ENCODE data around the gene TGIF2. TPM values are rescaled to one million over a fixed set of nuclear protein-coding genes. Genes with fewer than 3 reads are reported as not detected.

The TGIF2 gene
- total and polyA plus RNA-seq, 2 of the 13 experiments (the other 11 are each of a cell fraction or from before 2014, with no cell fraction given) = 41.3 to 53.9 TPM

DNA sequence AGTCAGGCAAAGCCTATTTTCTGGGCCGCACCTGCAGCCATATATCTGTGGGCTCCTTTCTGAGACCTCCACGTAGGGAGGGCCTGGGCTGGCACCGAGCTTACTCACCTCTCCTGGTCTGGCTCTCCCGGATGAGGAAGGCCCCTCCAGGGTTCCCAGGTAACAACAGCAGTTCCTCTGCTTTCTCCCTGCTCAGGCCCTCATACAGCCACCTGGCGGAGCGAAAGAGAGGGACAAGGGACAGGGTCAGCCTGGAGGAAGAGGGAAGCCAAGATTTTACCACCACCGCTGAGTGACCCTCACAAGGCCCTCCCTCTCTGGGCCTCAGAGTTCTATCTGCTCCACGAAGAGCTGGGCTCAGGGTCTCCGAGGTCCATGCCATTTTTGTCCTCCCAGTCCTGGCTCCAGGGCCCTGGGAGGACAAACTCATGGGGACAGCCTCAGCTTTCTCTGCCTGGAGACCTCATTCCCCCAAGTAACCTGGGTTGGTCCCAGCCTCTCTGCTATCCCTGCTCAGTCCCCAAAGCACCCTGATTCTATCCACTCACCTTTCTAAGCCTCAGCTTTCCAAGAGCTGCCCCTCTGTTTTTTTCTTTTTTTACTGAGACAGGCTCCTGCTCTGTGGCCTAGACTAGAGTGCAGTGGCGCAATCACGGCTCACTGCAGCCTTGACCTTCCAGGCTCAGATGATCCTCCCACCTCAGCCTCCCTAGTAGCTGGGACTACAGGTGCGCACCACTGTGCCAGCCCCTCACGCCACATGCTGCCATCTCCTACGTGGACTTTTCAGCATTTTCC is 59.3 kb downstream of the TGIF2 start (continued):
- peak; percentile 49; the same call in 1 of the 2 replicates for TF ChIP-seq GATAD1 (CRISPR knock-in tag; IDR thresholded peaks at IDR 0.05)
- TF ChIP-seq ZNF607 (CRISPR knock-in tag; IDR thresholded peaks at IDR 0.05; ENCODE audit: borderline replicate concordance) = 0 out of 2 replicates have a peak, but pooled peaks have one; percentile 44
- no peak for TF ChIP-seq ZFP36 (IDR thresholded peaks at IDR 0.05; ENCODE audit: borderline replicate concordance, low read depth, low read length, partially characterized antibody)
- TF ChIP-seq, protein P1, sequence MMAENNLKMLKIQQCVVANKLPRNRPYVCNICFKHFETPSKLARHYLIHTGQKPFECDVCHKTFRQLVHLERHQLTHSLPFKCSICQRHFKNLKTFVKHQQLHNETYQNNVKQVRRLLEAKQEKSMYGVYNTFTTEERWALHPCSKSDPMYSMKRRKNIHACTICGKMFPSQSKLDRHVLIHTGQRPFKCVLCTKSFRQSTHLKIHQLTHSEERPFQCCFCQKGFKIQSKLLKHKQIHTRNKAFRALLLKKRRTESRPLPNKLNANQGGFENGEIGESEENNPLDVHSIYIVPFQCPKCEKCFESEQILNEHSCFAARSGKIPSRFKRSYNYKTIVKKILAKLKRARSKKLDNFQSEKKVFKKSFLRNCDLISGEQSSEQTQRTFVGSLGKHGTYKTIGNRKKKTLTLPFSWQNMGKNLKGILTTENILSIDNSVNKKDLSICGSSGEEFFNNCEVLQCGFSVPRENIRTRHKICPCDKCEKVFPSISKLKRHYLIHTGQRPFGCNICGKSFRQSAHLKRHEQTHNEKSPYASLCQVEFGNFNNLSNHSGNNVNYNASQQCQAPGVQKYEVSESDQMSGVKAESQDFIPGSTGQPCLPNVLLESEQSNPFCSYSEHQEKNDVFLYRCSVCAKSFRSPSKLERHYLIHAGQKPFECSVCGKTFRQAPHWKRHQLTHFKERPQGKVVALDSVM (CRISPR knock-in tag; IDR thresholded peaks at IDR 0.05) = peak; percentile 100
- TF ChIP-seq, protein P2, sequence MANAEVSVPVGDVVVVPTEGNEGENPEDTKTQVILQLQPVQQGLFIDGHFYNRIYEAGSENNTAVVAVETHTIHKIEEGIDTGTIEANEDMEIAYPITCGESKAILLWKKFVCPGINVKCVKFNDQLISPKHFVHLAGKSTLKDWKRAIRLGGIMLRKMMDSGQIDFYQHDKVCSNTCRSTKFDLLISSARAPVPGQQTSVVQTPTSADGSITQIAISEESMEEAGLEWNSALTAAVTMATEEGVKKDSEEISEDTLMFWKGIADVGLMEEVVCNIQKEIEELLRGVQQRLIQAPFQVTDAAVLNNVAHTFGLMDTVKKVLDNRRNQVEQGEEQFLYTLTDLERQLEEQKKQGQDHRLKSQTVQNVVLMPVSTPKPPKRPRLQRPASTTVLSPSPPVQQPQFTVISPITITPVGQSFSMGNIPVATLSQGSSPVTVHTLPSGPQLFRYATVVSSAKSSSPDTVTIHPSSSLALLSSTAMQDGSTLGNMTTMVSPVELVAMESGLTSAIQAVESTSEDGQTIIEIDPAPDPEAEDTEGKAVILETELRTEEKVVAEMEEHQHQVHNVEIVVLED (CRISPR knock-in tag; IDR thresholded peaks at IDR 0.05; ENCODE audit: borderline replicate concordance) = no peak; the same call in none of the 2 replicates
- TF ChIP-seq FOXA3 (CRISPR knock-in tag; IDR thresholded peaks at IDR 0.05) = peak; percentile 56; the same call in 1 of the 2 replicates
- TF ChIP-seq, protein P3, sequence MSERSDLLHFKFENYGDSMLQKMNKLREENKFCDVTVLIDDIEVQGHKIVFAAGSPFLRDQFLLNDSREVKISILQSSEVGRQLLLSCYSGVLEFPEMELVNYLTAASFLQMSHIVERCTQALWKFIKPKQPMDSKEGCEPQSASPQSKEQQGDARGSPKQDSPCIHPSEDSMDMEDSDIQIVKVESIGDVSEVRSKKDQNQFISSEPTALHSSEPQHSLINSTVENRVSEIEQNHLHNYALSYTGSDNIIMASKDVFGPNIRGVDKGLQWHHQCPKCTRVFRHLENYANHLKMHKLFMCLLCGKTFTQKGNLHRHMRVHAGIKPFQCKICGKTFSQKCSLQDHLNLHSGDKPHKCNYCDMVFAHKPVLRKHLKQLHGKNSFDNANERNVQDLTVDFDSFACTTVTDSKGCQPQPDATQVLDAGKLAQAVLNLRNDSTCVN (CRISPR knock-in tag; IDR thresholded peaks at IDR 0.05; ENCODE audit: borderline replicate concordance) = no peak; the same call in 1 of the 2 replicates
- peak; percentile 34; the same call in 1 of the 2 replicates for TF ChIP-seq ZNF567 (CRISPR knock-in tag; IDR thresholded peaks at IDR 0.05; ENCODE audit: borderline replicate concordance)
- no peak for TF ChIP-seq ZNF205 (CRISPR knock-in tag; IDR thresholded peaks at IDR 0.05)
- TF ChIP-seq, protein P4, sequence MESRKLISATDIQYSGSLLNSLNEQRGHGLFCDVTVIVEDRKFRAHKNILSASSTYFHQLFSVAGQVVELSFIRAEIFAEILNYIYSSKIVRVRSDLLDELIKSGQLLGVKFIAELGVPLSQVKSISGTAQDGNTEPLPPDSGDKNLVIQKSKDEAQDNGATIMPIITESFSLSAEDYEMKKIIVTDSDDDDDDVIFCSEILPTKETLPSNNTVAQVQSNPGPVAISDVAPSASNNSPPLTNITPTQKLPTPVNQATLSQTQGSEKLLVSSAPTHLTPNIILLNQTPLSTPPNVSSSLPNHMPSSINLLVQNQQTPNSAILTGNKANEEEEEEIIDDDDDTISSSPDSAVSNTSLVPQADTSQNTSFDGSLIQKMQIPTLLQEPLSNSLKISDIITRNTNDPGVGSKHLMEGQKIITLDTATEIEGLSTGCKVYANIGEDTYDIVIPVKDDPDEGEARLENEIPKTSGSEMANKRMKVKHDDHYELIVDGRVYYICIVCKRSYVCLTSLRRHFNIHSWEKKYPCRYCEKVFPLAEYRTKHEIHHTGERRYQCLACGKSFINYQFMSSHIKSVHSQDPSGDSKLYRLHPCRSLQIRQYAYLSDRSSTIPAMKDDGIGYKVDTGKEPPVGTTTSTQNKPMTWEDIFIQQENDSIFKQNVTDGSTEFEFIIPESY (CRISPR knock-in tag; IDR thresholded peaks at IDR 0.05) = peak; percentile 72
- TF ChIP-seq IRF2 (CRISPR knock-in tag; IDR thresholded peaks at IDR 0.05) = no peak; the same call in 1 of the 2 replicates
- peak; percentile 88 for TF ChIP-seq ZNF501 (CRISPR knock-in tag; IDR thresholded peaks at IDR 0.05)
- no peak for TF ChIP-seq ZNF563 (CRISPR knock-in tag; IDR thresholded peaks at IDR 0.05)
- peak; percentile 70 for TF ChIP-seq FOXC1 (CRISPR knock-in tag; IDR thresholded peaks at IDR 0.05; ENCODE audit: borderline replicate concordance)
- TF ChIP-seq HNRNPK (IDR thresholded peaks at IDR 0.05; ENCODE audit: low read depth, low read length, poor library complexity, severe bottlenecking) = no peak
- TF ChIP-seq ZNF143 (CRISPR knock-in tag; IDR thresholded peaks at IDR 0.05) = no peak
- TF ChIP-seq, protein P5, sequence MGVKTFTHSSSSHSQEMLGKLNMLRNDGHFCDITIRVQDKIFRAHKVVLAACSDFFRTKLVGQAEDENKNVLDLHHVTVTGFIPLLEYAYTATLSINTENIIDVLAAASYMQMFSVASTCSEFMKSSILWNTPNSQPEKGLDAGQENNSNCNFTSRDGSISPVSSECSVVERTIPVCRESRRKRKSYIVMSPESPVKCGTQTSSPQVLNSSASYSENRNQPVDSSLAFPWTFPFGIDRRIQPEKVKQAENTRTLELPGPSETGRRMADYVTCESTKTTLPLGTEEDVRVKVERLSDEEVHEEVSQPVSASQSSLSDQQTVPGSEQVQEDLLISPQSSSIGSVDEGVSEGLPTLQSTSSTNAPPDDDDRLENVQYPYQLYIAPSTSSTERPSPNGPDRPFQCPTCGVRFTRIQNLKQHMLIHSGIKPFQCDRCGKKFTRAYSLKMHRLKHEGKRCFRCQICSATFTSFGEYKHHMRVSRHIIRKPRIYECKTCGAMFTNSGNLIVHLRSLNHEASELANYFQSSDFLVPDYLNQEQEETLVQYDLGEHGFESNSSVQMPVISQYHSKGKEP (CRISPR knock-in tag; IDR thresholded peaks at IDR 0.05) = no peak
- TF ChIP-seq ZNF550 (CRISPR knock-in tag; IDR thresholded peaks at IDR 0.05; ENCODE audit: borderline replicate concordance) = no peak; the same call in 1 of the 2 replicates
- TF ChIP-seq ZNF335 (CRISPR knock-in tag; IDR thresholded peaks at IDR 0.05) = 0 out of 2 replicates have a peak, but pooled peaks have one; percentile 11
